ENCODE data around the gene PPP1R3F.
"Not testable (repeated sequence)": the region's sequence is repeated elsewhere in the genome, so short reads cannot be mapped to it uniquely, and the experiment has no call there.

PPP1R3F gene

GRCh38 chrX:49273181-49273727 lies 3.7 kb downstream of the PPP1R3F start:
- no peak for DNase-seq (ENCODE audit: low read depth)

GRCh38 chrX:49276207-49276606 lies 6.6 kb downstream of the PPP1R3F start:
- no peak for DNase-seq (ENCODE audit: low read depth)

GRCh38 chrX:49276671-49277534 lies 7.3 kb downstream of the PPP1R3F start:
- no peak for DNase-seq (ENCODE audit: low read depth)

- DNase-seq (ENCODE audit: low read depth) = no peak
Observed at GRCh38 chrX:49277535-49277830, 7.9 kb downstream of the PPP1R3F start.

GRCh38 chrX:49278081-49278480 lies 8.5 kb downstream of the PPP1R3F start:
- DNase-seq (ENCODE audit: low read depth) = no peak

- no peak for DNase-seq (ENCODE audit: low read depth)
Observed at GRCh38 chrX:49282647-49283011, 13.0 kb downstream of the PPP1R3F start.

- no peak for DNase-seq (ENCODE audit: low read depth)
Observed at GRCh38 chrX:49284212-49284611, 14.6 kb downstream of the PPP1R3F start.

- DNase-seq (ENCODE audit: low read depth) = no peak
Observed at GRCh38 chrX:49286136-49286535, 16.5 kb downstream of the PPP1R3F start.

- DNase-seq (ENCODE audit: low read depth) = no peak
Observed at GRCh38 chrX:49286581-49286980, 17.0 kb downstream of the PPP1R3F start.

GRCh38 chrX:49287665-49288064 lies 18.1 kb downstream of the PPP1R3F start:
- DNase-seq (ENCODE audit: low read depth) = no peak

GRCh38 chrX:49290215-49290614 lies 20.6 kb downstream of the PPP1R3F start:
- no peak for DNase-seq (ENCODE audit: low read depth)

GRCh38 chrX:49291615-49292337 lies 22.2 kb downstream of the PPP1R3F start:
- DNase-seq (ENCODE audit: low read depth) = no peak

- DNase-seq (ENCODE audit: low read depth) = no peak
Observed at GRCh38 chrX:49292400-49293362, 23.1 kb downstream of the PPP1R3F start.

- not testable (repeated sequence) for DNase-seq (ENCODE audit: low read depth)
Observed at GRCh38 chrX:49299293-49299692, 29.7 kb downstream of the PPP1R3F start.

- DNase-seq (ENCODE audit: low read depth) = no peak
Observed at GRCh38 chrX:49300703-49301102, 31.1 kb downstream of the PPP1R3F start.

GRCh38 chrX:49303346-49303745 lies 33.8 kb downstream of the PPP1R3F start, which contains the start of gene GAGE10:
Gene GAGE10, plus strand, starts transcription at chrX:49303646. Its CDS starts 1,214 bp downstream, at chrX:49304860.
- no peak for DNase-seq (ENCODE audit: low read depth)

- DNase-seq (ENCODE audit: low read depth) = not testable (repeated sequence)
Observed at GRCh38 chrX:49307775-49308174, 38.2 kb downstream of the PPP1R3F start.

- no peak for DNase-seq (ENCODE audit: low read depth)
Observed at GRCh38 chrX:49308604-49309269, 39.1 kb downstream of the PPP1R3F start.

GRCh38 chrX:49309401-49309981 lies 39.9 kb downstream of the PPP1R3F start:
- no peak for DNase-seq (ENCODE audit: low read depth)

GRCh38 chrX:49310371-49310770 lies 40.8 kb downstream of the PPP1R3F start:
- no peak for DNase-seq (ENCODE audit: low read depth)

GRCh38 chrX:49312176-49312575 lies 42.6 kb downstream of the PPP1R3F start:
- DNase-seq (ENCODE audit: low read depth) = no peak
